GM18526 (cell line): ENCODE measurements around the gene CGB5.
A peak's percentile ranks its signal among the peaks of the same experiment; 100 is the strongest.

ENCODE experiments used
- POLR2A ChIP-seq: IDR thresholded peaks from 3 replicates; pipeline ENCODE4 v1.6.1; 2011; ENCODE audit not compliant: insufficient read length; ENCODE audit errors: extremely low read depth

The CGB5 gene

GRCh38 chr19:49061445-49061844 is 17.8 kb downstream of the CGB5 start:
- no peak for TF ChIP-seq POLR2A

GRCh38 chr19:49064029-49064629 is 20.5 kb downstream of the CGB5 start:
- no peak for TF ChIP-seq POLR2A

- no peak for TF ChIP-seq POLR2A
Observed at GRCh38 chr19:49064768-49065611, 21.3 kb downstream of the CGB5 start, which contains the start of gene NTF4. TSS of gene NTF4 (minus strand) at chr19:49064818. CDS start at chr19:49061997, 2,821 bp downstream.

- no peak for TF ChIP-seq POLR2A
Observed at GRCh38 chr19:49065905-49066512, 22.4 kb downstream of the CGB5 start.

- no peak for TF ChIP-seq POLR2A
Observed at GRCh38 chr19:49067554-49067953, 23.9 kb downstream of the CGB5 start.

GRCh38 chr19:49069026-49069425 is 25.4 kb downstream of the CGB5 start:
- no peak for TF ChIP-seq POLR2A

GRCh38 chr19:49070416-49070815 is 26.8 kb downstream of the CGB5 start:
- TF ChIP-seq POLR2A: no peak

- no peak for TF ChIP-seq POLR2A
Observed at GRCh38 chr19:49071860-49072547, 28.4 kb downstream of the CGB5 start.

- TF ChIP-seq POLR2A: no peak
Observed at GRCh38 chr19:49073514-49074378, 30.1 kb downstream of the CGB5 start.

- no peak for TF ChIP-seq POLR2A
Observed at GRCh38 chr19:49080392-49080791, 36.7 kb downstream of the CGB5 start.

- no peak for TF ChIP-seq POLR2A
Observed at GRCh38 chr19:49081273-49081672, 37.6 kb downstream of the CGB5 start.

GRCh38 chr19:49084206-49085019 is 40.8 kb downstream of the CGB5 start:
- TF ChIP-seq POLR2A: no peak

GRCh38 chr19:49085020-49085867 is 41.6 kb downstream of the CGB5 start, which contains the start of gene SNRNP70:
TSS of gene SNRNP70 (plus strand) at chr19:49085451. CDS start at chr19:49086415, 964 bp downstream.
- peak; percentile 97 for TF ChIP-seq POLR2A
